ENCODE data around the gene GPATCH3. TPM values are rescaled to one million over a fixed set of nuclear protein-coding genes. Genes with fewer than 3 reads are reported as not detected.
"Not testable (repeated sequence)": the region's sequence is repeated elsewhere in the genome, so short reads cannot be mapped to it uniquely, and the experiment has no call there.

Gene GPATCH3
- total RNA-seq, 1 experiment from 2014 or later, result 11.2 TPM

DNA sequence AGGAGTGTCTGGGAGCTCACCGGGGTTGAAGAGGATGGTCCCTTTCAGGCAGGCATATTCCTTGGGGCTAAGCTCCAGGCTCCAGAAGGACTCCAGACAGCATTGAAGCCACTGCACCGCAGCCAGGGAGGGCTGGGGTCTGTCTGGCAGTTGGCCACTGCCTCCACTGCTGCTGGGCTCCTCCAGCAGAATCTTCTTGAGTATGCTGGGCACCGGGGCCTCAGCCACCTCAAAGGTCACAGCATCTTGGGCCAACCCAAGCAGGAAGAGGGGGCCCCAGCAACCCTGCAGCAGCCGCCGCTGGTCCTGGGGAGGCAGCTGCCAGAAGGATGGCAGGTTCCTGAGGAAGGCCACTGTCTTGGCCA lies 13.1 kb upstream of the GPATCH3 start:
- no peak for DNase-seq (ENCODE audit: low read depth)

- no peak for DNase-seq (ENCODE audit: low read depth)
Observed at GRCh38 chr1:26912147-26912490, 11.9 kb upstream of the GPATCH3 start.

DNA sequence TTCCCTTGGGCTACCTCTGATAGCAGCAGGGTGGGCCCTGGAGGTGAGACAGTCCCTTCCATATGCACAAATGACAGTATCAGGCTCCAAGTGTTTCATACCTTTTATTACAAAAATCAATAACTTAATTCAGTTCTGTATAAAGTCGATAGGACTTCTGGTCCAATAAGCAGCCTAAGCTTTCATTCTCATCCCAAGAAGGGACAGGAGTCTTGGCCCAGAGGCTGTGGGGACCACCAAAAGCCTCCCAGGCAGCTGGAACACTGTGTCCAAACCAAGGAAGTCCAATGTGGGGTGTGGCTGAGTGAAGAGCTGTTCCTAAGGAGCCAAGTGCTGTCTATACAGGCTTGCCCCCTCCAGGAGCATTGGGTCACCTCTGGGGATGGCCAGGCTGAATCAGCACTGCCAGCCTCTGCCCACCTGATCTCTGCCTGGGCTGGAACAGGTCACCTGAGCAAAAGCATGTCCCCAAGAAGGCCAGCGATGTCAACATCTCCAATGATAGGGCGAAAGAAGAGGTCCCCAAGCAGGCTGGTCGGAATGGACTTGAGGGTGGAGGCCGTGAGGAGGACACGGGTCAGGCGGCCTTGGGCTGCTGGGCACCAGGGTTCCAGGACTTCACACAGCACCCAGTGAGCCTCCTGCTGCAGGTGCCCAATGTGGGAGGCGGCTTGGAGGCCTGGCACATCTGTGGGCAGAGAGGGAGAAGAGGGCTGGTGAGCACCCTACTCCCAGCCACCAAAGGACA lies 11.3 kb upstream of the GPATCH3 start:
- no peak for DNase-seq (ENCODE audit: low read depth)

GRCh38 chr1:26910343-26911160 lies 10.3 kb upstream of the GPATCH3 start:
- DNase-seq (ENCODE audit: low read depth), result no peak

- DNase-seq (ENCODE audit: low read depth), result no peak
Observed at GRCh38 chr1:26909951-26910342, 9.7 kb upstream of the GPATCH3 start.

DNA sequence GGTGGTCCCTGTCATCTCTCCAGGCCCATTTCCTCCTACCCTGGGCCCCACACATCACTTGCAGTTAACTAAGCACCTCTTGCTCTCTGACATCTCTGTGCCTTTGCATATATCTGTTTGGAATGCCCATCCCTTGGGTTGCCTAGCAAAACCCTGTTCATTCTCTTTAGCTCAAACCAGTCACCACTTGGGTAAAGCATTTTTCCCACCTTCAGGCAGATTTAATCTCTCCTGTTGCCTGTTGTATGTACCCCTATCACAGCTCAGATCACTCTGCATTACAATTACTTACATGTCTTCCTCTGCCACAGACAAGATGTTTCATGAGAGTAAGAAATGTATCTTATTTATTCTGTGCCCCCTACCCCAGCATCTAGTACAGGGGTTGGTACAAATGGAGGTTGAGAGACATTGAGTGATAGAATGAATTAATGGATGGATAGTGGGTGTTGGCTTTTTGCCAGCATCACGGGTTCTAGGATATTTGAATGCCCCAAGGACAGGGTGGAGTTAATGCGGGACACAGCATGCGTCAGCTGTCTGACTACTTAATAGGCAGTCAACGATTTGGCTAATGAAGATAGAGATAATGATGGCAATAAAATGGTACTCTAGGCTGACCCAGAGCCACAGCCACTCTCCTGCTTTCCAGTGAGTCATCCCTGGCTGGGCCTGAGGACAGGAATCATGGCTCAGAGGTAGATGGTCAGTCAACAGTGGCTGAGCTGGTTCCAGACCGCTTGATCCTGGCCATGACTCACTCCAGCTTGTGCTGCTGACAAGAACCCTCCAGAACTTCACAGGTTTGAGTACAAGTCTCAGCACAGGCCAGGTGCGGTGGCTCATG lies 7.0 kb upstream of the GPATCH3 start:
- peak; percentile 92 for DNase-seq (ENCODE audit: low read depth)

DNA sequence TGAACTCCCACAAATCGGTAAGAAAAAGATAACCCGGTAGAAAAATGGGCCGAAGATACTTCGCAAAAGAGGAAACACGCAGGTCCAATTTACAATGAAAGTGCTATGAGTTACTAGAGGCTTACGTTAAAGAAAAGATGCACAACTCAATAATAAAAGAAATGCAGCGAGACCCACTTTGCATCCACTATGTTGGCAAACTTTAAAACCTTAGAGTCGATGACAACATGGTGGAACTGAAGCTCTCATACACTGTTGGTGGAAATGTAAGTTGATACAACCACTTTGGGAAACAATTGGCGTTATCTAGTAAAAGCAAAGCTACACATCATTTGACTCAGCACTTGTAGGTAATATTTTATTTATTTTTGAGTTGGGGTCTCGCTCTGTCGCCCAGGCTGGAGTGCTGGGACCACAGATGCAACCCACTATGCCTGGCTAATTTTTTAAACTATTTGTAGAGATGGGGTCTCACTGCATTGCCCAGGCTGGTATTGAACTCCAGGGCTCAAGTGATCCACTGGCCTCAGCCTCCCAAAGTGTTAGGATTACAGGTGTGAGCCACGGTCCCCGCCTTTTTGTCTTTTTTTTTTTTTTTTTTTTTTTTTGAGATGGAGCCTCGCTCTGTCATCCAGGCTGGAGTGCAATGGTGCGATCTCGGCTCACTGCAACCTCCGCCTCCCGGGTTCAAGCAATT lies 696 bp upstream of the GPATCH3 start:
- no peak for DNase-seq (ENCODE audit: low read depth)

GRCh38 chr1:26897351-26897750 lies 2.9 kb downstream of the GPATCH3 start:
- no peak for DNase-seq (ENCODE audit: low read depth)

GRCh38 chr1:26894263-26894662 lies 6.0 kb downstream of the GPATCH3 start:
- DNase-seq (ENCODE audit: low read depth), result no peak

DNA sequence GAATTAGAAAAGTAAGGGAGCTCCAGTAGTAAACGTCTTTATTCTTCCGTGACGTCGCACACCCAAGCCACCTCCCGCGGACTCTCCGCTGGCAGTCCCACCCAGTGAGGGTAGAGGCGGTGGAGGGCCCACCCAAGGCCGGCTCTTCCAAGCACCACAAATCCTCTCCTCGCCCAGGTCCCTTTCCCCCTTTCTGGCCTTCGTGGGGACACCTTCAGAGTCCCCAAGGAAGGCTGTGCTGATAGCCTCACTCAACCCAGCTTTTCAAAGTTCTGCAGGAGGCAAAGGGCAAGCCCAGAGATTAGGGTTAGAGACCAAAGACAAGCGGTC lies 9.8 kb downstream of the GPATCH3 start:
- no peak for DNase-seq (ENCODE audit: low read depth)

GRCh38 chr1:26889551-26890466 lies 10.5 kb downstream of the GPATCH3 start, which contains the start of gene GPN2:
TSS of gene GPN2 (minus strand) at chr1:26890283. CDS start at chr1:26890096, 187 bp downstream.
- peak; percentile 61 for DNase-seq (ENCODE audit: low read depth)

GRCh38 chr1:26888231-26888630 lies 12.0 kb downstream of the GPATCH3 start:
- DNase-seq (ENCODE audit: low read depth), result no peak

DNA sequence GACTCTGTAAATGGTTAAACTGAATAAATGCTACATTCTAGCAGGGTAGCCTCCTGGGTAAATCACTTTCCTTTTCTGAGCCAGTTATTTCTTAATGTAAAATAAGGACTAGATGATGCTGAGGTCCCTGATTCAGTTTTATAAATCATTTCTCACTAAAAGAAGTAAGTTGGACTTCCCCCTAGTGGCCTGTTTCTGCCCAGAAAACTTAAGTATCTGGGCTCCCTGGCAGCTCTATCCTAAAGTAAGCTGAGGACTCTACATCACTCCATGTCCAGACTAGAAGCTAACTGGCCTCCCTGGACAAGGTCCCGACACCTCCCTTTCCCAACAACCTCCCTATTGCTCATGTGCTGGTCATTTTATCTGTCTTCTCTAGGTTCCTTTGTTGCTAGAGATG lies 13.1 kb downstream of the GPATCH3 start:
- DNase-seq (ENCODE audit: low read depth), result peak; percentile 33

GRCh38 chr1:26882696-26883463 lies 17.4 kb downstream of the GPATCH3 start:
- no peak for DNase-seq (ENCODE audit: low read depth)

DNA sequence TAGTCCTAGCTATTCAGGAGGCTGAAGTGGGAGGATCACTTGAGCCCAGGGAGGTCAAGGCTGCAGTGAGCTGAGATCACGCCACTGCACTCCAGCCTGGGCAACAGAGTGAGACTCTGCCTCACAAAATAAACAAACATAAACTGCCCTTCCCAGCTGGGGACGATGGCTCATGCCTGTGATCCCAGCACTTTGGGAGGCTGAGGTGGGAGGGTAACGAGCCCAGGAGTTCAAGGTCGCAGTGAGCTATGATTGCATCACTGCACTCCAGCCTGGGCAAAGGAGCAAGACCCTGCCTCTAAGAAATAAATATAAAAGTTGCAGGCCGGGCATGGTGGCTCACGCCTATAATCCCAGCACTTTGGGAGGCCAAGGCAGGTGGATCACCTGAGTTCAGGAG lies 18.7 kb downstream of the GPATCH3 start:
- DNase-seq (ENCODE audit: low read depth), result not testable (repeated sequence)

DNA sequence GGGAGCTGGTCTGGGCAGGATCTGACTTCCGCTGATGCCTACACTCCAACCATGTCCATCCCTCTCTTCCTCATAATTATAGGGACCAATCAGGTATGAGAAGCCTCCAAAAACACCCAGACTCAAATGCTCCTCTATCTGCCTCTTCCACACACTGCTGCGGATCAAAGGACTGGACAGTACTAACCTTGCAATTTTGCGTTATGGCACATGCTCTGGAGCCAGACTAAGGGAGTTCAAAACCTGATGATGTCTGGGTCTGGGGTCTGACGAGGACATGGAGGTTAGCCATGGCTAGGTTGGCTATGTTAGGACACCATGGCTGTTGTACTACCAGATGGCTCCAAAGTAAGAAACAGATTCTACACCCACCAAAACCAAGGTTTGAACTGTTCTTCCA lies 20.5 kb downstream of the GPATCH3 start:
- no peak for DNase-seq (ENCODE audit: low read depth)

DNA sequence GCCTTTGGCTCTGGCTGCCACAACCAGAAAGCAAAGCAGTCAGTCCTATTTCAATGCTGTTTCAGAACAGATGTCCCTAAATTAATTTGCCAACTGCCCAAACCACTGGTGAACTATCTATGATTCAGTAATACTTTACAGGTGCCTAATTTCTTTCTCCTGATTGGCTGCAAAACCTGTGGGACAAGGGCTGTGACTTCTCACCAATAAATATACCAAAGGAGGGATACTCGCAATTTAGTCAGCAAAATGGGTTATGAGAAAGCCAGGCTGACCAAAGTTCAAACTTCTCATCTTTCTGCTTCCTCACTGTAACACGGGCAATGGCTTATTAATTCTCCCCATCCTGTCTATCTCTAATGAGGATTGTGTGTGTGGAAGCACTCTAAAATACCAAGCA lies 22.9 kb downstream of the GPATCH3 start:
- no peak for DNase-seq (ENCODE audit: low read depth)

DNA sequence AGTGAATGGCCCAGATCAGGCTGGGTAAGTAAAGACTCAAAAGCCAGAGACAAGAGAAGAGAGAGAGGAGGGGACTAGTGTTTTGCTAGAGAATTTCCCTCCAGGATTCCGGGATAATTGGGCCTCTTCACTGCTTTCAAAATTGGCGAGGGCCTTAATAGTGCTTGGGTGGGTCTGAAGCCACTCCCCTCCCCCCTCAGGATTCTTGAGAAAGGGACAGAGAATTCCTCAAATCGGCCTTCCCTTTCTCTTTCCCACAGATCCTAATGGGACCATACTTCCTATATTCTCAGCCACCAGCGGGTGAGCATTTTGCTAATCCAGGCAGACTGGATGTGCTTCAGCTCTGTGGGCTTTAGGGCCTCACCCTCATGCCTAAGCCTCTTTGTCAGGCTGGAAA lies 25.4 kb downstream of the GPATCH3 start:
- DNase-seq (ENCODE audit: low read depth), result no peak

DNA sequence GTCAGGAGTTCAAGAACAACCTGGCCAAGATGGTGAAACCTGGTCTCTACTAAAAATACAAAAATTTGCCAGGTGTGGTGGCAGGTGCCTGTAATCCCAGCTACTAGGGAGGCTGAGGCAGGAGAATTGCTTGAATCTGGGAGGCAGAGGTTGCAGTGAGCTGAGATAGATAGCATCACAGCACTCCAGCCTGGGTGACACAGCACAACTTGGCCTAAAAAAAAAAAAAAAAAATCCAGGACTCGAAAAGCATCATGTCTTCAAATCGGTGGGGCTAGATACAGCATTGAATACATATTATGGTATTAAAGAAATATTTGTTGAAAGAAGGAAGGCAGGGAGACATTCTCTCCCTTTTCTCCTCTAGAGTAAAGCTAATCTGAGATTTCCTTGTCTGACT lies 27.2 kb downstream of the GPATCH3 start:
- DNase-seq (ENCODE audit: low read depth), result not testable (repeated sequence)
